ENCODE measurements around the gene RABL6.

RABL6 gene

DNA sequence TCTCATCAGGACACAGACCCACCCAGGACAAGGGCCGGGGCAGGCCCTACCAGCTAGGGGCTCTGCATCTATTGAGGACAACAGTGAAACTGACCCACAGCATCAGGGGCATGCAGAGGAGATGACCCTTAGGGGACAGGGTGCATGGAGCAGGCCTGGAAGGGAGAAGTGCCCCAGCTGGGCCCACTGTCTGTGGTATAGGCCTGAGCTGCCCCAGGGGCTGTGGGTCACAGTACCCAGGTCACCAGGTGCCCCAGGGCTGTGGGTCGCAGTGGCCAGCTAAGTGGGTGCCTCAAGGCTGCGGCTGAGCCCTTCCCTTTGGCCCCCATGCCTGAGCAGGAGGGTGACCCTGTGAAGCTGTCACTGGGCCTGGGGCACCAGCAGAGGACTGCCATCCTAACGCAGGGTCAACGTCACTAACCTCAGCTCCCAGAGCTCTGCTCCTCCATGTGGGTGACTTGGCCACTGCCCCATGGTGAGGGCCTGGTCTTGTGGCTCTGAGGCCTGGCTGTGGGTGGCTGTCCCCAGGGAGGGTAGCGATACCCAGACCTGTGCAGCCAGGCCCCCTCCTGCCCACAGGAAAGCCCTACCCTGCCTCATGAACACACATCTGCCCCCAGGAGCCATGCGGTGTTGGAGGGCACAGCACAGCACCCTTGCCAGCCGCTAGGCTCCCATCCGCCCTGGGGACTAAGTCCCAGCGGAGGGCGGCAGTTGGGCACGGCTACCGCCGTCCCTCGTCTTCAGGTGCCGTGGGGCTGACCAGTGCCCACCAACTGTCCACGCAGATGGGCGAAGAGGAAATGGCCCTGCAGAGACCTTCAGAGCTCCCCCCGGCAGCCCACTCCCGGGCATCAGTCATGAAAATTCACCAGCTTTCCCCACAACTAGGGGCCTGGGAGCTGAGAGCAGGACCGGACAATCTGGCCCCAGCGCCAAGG is 53.5 kb downstream of the RABL6 start:
- TF ChIP-seq, protein P1, sequence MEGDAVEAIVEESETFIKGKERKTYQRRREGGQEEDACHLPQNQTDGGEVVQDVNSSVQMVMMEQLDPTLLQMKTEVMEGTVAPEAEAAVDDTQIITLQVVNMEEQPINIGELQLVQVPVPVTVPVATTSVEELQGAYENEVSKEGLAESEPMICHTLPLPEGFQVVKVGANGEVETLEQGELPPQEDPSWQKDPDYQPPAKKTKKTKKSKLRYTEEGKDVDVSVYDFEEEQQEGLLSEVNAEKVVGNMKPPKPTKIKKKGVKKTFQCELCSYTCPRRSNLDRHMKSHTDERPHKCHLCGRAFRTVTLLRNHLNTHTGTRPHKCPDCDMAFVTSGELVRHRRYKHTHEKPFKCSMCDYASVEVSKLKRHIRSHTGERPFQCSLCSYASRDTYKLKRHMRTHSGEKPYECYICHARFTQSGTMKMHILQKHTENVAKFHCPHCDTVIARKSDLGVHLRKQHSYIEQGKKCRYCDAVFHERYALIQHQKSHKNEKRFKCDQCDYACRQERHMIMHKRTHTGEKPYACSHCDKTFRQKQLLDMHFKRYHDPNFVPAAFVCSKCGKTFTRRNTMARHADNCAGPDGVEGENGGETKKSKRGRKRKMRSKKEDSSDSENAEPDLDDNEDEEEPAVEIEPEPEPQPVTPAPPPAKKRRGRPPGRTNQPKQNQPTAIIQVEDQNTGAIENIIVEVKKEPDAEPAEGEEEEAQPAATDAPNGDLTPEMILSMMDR (conservative IDR thresholded peaks at IDR 0.05; ENCODE audit: low read depth, low read length) = no peak
- no peak overlapping the region for H3K4me3 ChIP-seq (IDR thresholded peaks at IDR 0.05; ENCODE audit: insufficient read depth, low read depth, low read length)
- H2AFZ ChIP-seq (ENCODE audit: low read depth) = no peak overlapping the region
- H3K4me1 ChIP-seq (ENCODE audit: low read depth, poor library complexity, severe bottlenecking) = peaks cover 13% of the 10 kb centered on the region
- H3K36me3 ChIP-seq (ENCODE audit: insufficient read depth) = no peaks in the 10 kb centered on the region; the same call in 1 of the 2 replicates
- H3K9ac ChIP-seq = no peak overlapping the region
- H4K20me1 ChIP-seq (ENCODE audit: insufficient read depth) = no peaks in the 10 kb centered on the region
- H3K27ac ChIP-seq = no peak overlapping the region
- H3K4me2 ChIP-seq = no peak overlapping the region
- H3K27me3 ChIP-seq (ENCODE audit: insufficient read depth, low read depth) = no peaks in the 10 kb centered on the region
- peaks cover 21% of the 10 kb centered on the region for H3K79me2 ChIP-seq (ENCODE audit: insufficient read depth, low read depth)

DNA sequence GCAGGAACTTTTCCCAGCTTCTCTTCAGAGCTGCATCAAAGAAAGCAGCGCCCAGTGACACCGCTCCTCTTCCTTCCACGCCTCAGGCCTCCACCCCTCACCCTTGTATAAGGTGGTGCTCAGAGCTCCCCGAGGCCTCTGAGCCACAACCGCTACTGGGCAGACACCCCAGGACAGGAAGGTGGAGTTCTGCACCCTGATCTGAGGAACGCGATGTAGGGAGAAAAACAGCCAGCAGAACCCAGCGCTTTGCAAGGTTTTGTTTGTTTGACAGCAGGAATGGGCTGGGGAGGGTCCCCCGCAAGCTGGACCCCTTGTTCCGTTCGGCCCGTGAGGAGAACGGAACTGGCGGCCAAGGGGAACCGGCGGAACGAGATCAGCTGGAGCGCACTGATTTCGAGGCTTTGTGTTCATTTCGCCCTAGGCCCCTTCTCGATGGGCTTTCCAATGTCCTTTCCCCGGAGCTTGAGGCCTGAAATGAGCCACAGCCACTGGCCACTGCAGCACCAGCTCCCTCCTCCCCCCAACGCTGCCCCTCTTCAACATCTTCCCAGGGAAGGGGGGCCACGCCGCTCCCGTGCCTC is 54.2 kb downstream of the RABL6 start:
- H4K20me1 ChIP-seq (ENCODE audit: insufficient read depth) = no peaks in the 10 kb centered on the region
- no peak overlapping the region for H3K9ac ChIP-seq
- H3K4me1 ChIP-seq (ENCODE audit: low read depth, poor library complexity, severe bottlenecking) = peaks cover 13% of the 10 kb centered on the region
- no peaks in the 10 kb centered on the region for H3K27me3 ChIP-seq (ENCODE audit: insufficient read depth, low read depth)
- TF ChIP-seq, protein P1 (conservative IDR thresholded peaks at IDR 0.05; ENCODE audit: low read depth, low read length) = no peak
- H3K79me2 ChIP-seq (ENCODE audit: insufficient read depth, low read depth) = peaks cover 21% of the 10 kb centered on the region
- no peak overlapping the region for H3K27ac ChIP-seq
- no peak overlapping the region for H3K4me3 ChIP-seq (IDR thresholded peaks at IDR 0.05; ENCODE audit: insufficient read depth, low read depth, low read length)
- no peaks in the 10 kb centered on the region; the same call in 1 of the 2 replicates for H3K36me3 ChIP-seq (ENCODE audit: insufficient read depth)
- H2AFZ ChIP-seq (ENCODE audit: low read depth) = no peak overlapping the region
- H3K4me2 ChIP-seq = no peak overlapping the region

DNA sequence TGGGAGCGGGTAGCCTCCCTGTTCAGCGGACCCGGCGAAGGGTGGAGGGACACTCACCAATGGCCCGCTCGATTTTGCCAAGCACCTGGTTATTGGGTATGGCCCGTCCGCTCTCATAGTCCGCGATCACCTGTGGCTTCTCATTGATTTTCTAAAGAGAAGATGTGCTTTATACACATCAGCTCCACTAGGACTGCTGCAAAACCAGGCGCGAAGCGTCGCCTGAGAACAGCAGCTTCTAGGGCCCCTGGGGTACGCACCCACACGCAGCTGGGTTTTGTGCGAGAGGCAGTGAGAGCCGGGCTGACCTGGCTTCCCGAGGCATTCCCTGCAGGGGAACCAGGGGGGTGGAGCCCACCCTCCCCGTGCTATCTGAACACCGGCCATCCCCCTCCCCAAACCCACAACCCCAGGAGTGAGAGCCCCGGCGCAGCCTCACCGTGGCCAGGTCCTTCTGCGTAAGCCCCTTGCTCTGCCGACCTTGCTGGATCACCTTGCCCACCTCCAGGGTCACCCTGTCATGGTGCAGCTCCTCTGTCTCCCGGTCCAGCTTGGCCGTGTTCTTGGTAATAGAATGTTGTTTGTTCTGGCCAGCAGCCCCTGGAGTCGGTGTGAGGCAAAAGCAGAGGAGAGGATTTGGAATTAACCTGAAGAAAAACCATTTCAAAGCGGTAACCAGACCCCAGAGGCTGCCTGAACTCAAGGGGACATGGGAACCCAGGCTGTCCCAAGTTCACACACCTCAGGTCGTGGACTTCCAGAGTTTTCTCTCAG is 55.3 kb downstream of the RABL6 start:
- Histone ChIP-seq H4K20me1 (ENCODE audit: insufficient read depth) (no peaks in the 10 kb centered on the region), H3K27ac (no peak overlapping the region), H3K36me3 (ENCODE audit: insufficient read depth) (no peaks in the 10 kb centered on the region; the same call in 1 of the 2 replicates), H3K4me2 (no peak overlapping the region), H3K79me2 (ENCODE audit: insufficient read depth, low read depth) (peaks cover 21% of the 10 kb centered on the region), H3K4me1 (ENCODE audit: low read depth, poor library complexity, severe bottlenecking) (peaks cover 13% of the 10 kb centered on the region), H3K9ac (no peak overlapping the region), H3K4me3 (IDR thresholded peaks at IDR 0.05; ENCODE audit: insufficient read depth, low read depth, low read length) (no peak overlapping the region), H2AFZ (ENCODE audit: low read depth) (no peak overlapping the region), H3K27me3 (ENCODE audit: insufficient read depth, low read depth) (no peaks in the 10 kb centered on the region)
- TF ChIP-seq, protein P1 (conservative IDR thresholded peaks at IDR 0.05; ENCODE audit: low read depth, low read length) = no peak

DNA sequence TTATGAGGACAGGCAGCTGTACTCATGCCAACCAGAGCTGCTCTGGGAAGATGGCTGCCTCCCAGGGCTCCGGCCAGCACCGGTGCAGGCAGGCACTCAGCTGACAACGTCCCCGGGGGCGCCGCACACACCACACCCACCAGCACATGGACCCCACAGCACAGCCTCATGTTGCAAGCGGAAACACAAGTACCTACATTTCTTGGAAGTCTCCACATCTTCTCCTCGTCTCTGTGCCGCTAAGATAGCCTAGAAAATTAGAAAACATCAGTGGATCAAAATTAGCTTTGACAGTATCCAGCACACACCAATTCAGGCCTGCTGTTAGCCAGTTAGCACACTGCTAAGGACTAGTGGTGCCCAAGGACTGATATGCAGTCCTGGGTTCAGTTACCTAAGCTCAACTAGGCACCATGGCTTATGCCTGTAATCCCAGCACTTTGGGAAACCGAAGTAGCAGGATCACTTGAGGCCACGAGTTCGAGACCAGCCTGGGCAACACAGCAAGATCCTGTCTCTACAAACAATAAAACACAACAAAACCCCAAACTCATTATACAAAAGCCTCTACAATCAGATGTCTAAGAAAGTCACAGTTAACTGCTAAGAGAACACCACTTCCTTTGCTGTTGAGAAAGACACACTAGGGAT is 56.0 kb downstream of the RABL6 start:
- no peak overlapping the region for H3K4me2 ChIP-seq
- no peaks in the 10 kb centered on the region; the same call in 1 of the 2 replicates for H3K36me3 ChIP-seq (ENCODE audit: insufficient read depth)

More for the DNA sequence above, 56.0 kb downstream of the RABL6 start:
- Histone ChIP-seq H4K20me1 (ENCODE audit: insufficient read depth) (no peaks in the 10 kb centered on the region), H3K4me1 (ENCODE audit: low read depth, poor library complexity, severe bottlenecking) (peaks cover 13% of the 10 kb centered on the region), H3K27me3 (ENCODE audit: insufficient read depth, low read depth) (no peaks in the 10 kb centered on the region), H2AFZ (ENCODE audit: low read depth) (no peak overlapping the region), H3K79me2 (ENCODE audit: insufficient read depth, low read depth) (peaks cover 21% of the 10 kb centered on the region), H3K27ac (no peak overlapping the region), H3K9ac (no peak overlapping the region), H3K4me3 (IDR thresholded peaks at IDR 0.05; ENCODE audit: insufficient read depth, low read depth, low read length) (no peak overlapping the region)
- TF ChIP-seq, protein P1 (conservative IDR thresholded peaks at IDR 0.05; ENCODE audit: low read depth, low read length) = no peak
